Measurements from ENCODE around the gene JPH3. TPM values are rescaled to one million over a fixed set of nuclear protein-coding genes. Genes with fewer than 3 reads are reported as not detected.

The JPH3 gene
- polyA plus RNA-seq, 3 donors = not detected

DNA sequence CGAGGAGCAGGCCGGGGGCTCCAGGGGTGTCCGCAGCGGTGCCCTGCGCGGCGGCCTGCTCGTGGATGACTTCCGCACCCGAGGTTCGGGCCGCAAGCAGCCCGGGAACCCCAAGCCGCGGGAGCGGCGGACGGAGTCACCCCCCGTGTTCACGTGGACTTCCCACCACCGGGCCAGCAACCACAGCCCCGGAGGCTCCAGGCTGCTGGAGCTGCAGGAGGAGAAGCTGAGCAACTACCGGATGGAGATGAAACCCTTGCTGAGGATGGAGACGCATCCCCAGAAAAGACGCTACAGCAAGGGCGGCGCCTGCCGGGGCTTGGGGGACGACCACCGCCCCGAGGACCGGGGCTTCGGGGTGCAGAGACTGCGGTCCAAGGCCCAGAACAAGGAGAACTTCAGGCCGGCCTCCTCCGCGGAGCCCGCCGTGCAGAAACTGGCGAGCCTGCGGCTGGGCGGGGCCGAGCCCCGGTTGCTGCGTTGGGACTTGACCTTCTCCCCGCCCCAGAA, 87.7 kb downstream of the JPH3 start:
- Histone ChIP-seq H3K4me2 (replicated peaks; ENCODE audit: extremely low read depth, low read length, poor library complexity, severe bottlenecking) (no peak overlapping the region), H3K79me2 (ENCODE audit: insufficient read depth, low read length) (no peaks in the 10 kb centered on the region), H3K9ac (ENCODE audit: insufficient read depth, low read length, poor library complexity, severe bottlenecking) (no peak overlapping the region), H3K4me3 (replicated peaks in 1 of 3; ENCODE audit: low read depth in 2 of 3, low read length in 3 of 3) (no peak overlapping the region), H3K36me3 (replicated peaks in 1 of 2; ENCODE audit: control insufficient read depth in 1 of 2, insufficient read depth in 2 of 2, low read length in 2 of 2) (no peaks in the 10 kb centered on the region), H4K20me1 (ENCODE audit: insufficient read depth, low read length) (no peaks in the 10 kb centered on the region), H2AFZ (ENCODE audit: insufficient read depth, low read depth, low read length, poor library complexity, severe bottlenecking) (no peak overlapping the region), H3K27ac (ENCODE audit: low read depth in 1 of 2, low read length in 2 of 2) (no peak overlapping the region), H3K9me3 (replicated peaks in 1 of 2; ENCODE audit: control insufficient read depth in 1 of 2, insufficient read depth in 1 of 2, low read length in 2 of 2) (no peaks in the 10 kb centered on the region), H3K4me1 (ENCODE audit: control insufficient read depth in 1 of 2, insufficient read depth in 2 of 2, low read length in 2 of 2) (no peaks in the 10 kb centered on the region), H3K27me3 (ENCODE audit: control insufficient read depth in 2 of 2, insufficient read depth in 2 of 2, low read length in 2 of 2) (no peaks in the 10 kb centered on the region)
- 96% methylated on average over 40 of the region's 46 CpGs for WGBS (ENCODE audit: insufficient coverage)
- TF ChIP-seq, protein P1, sequence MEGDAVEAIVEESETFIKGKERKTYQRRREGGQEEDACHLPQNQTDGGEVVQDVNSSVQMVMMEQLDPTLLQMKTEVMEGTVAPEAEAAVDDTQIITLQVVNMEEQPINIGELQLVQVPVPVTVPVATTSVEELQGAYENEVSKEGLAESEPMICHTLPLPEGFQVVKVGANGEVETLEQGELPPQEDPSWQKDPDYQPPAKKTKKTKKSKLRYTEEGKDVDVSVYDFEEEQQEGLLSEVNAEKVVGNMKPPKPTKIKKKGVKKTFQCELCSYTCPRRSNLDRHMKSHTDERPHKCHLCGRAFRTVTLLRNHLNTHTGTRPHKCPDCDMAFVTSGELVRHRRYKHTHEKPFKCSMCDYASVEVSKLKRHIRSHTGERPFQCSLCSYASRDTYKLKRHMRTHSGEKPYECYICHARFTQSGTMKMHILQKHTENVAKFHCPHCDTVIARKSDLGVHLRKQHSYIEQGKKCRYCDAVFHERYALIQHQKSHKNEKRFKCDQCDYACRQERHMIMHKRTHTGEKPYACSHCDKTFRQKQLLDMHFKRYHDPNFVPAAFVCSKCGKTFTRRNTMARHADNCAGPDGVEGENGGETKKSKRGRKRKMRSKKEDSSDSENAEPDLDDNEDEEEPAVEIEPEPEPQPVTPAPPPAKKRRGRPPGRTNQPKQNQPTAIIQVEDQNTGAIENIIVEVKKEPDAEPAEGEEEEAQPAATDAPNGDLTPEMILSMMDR (IDR thresholded peaks at IDR 0.05) = no peak
- no peak overlapping the region for H3K27ac Mint-ChIP-seq
- peaks cover 0 to 5% of the 10 kb centered on the region in 2 donors for H3K36me3 Mint-ChIP-seq
- no peak overlapping the region for H3K4me3 Mint-ChIP-seq
- no peak for DNase-seq
- H3K27me3 Mint-ChIP-seq (ENCODE audit: low read depth in 3 of 3) = peaks cover 2 to 10% (median 3%) of the 10 kb centered on the region in 3 donors
- peaks cover 0 to 1% (median 0%) of the 10 kb centered on the region in 7 donors for H3K9me3 Mint-ChIP-seq
- intact Hi-C loops (cut with micrococcal nuclease) = no loop called here
- no peaks in the 10 kb centered on the region for H3K4me1 Mint-ChIP-seq

GRCh38 chr16:87690911-87691685, 88.8 kb downstream of the JPH3 start:
- H3K79me2 ChIP-seq (ENCODE audit: insufficient read depth, low read length) = no peaks in the 10 kb centered on the region
- H3K4me1 ChIP-seq (ENCODE audit: control insufficient read depth in 1 of 2, insufficient read depth in 2 of 2, low read length in 2 of 2) = no peaks in the 10 kb centered on the region
- Mint-ChIP-seq H3K36me3 (peaks cover 5 to 15% of the 10 kb centered on the region in 2 donors), H3K27ac (no peak overlapping the region), H3K4me1 (no peaks in the 10 kb centered on the region), H3K27me3 (ENCODE audit: low read depth in 3 of 3) (peaks cover 2 to 10% (median 3%) of the 10 kb centered on the region in 3 donors), H3K4me3 (no peak overlapping the region), H3K9me3 (peaks cover 0 to 1% (median 0%) of the 10 kb centered on the region in 7 donors)
- no peaks in the 10 kb centered on the region for H3K9me3 ChIP-seq (replicated peaks in 1 of 2; ENCODE audit: control insufficient read depth in 1 of 2, insufficient read depth in 1 of 2, low read length in 2 of 2)
- H4K20me1 ChIP-seq (ENCODE audit: insufficient read depth, low read length) = no peaks in the 10 kb centered on the region
- no peaks in the 10 kb centered on the region for H3K27me3 ChIP-seq (ENCODE audit: control insufficient read depth in 2 of 2, insufficient read depth in 2 of 2, low read length in 2 of 2)
- H3K9ac ChIP-seq (ENCODE audit: insufficient read depth, low read length, poor library complexity, severe bottlenecking) = no peak overlapping the region
- 66% methylated on average over 17 of the region's 33 CpGs for WGBS (ENCODE audit: insufficient coverage)
- no peak overlapping the region for H3K4me2 ChIP-seq (replicated peaks; ENCODE audit: extremely low read depth, low read length, poor library complexity, severe bottlenecking)
- TF ChIP-seq, protein P1 (IDR thresholded peaks at IDR 0.05) = no peak
- H3K27ac ChIP-seq (ENCODE audit: low read depth in 1 of 2, low read length in 2 of 2) = no peak overlapping the region
- DNase-seq = no peak
- no peak overlapping the region for H2AFZ ChIP-seq (ENCODE audit: insufficient read depth, low read depth, low read length, poor library complexity, severe bottlenecking)
- peaks cover 6 to 9% of the 10 kb centered on the region in 2 donors for H3K36me3 ChIP-seq (replicated peaks in 1 of 2; ENCODE audit: control insufficient read depth in 1 of 2, insufficient read depth in 2 of 2, low read length in 2 of 2)
- intact Hi-C loops (cut with micrococcal nuclease) = no loop called here
- H3K4me3 ChIP-seq (replicated peaks in 1 of 3; ENCODE audit: low read depth in 2 of 3, low read length in 3 of 3) = no peak overlapping the region
